Stimulated activated naive CD4-positive, alpha-beta T cell treated with Interleukin-2 at 50 U/mL for 16 hours (primary cell): ENCODE measurements around the gene CDON.
"Not testable (repeated sequence)": the region's sequence is repeated elsewhere in the genome, so short reads cannot be mapped to it uniquely, and the experiment has no call there.

Source experiments
- DNase-seq: peaks from one replicate; lab custom pipeline; 2025; lab: John Stamatoyannopoulos, UW

The CDON gene

DNA sequence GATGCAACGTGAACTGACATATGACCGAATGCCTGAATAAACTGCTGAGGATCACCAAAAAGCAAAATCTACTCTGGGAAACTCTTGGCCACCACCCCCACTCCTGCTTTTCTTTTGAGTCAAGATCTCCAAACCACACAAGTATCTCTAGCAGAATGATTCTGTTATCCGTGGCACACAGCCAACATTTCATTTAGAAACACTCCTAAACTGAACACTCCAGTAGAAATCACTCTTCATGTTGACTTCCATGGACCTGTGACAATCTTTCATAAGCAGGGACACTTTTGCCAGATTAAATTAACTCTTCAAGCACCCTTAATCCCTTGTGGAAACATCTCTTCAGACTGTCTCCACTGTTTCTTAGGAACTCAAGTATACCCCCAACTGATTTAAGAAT is 72.4 kb downstream of the CDON start:
- no peak for DNase-seq

DNA sequence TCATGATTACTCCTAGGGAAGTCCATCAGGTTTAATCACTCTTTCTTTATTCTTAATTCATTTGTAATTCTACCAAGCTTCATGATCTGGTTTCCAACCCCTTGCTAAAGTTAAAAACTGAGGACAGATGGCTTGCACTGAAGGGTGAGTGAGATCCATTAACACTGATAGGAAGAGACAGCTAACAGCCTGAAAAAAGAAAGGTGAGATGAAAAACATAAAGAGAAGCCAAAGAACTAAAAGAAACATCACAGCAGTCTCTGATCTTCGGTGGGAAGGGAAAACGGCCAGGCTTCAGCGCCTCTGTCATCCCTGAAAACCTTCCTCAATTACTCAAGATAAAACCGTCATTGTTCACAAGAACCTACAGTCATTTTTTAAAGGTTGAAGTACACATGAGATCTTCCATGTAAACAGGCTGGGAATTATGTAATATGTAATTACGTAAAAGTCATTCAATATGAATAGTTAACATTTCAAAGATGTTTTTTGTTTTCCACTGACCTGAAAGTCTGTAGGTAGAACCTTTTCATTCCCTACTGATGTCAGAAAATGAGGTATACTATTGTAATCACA is 75.5 kb downstream of the CDON start:
- DNase-seq = no peak

DNA sequence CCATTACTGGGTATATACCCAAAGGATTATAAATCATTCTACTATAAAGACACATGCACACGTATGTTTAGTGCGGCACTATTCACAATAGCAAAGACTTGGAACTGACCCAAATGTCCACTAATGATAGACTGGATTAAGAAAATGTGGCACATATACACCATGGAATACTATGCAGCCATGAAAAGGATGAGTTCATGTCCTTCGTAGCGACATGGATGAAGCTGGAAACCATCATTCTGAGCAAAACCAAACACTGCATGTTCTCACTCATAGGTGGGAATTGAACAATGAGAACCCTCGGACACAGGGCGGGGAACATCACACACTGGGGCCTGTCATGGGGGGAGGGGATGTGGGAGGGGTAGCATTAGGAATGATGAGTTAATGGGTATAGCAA is 76.7 kb downstream of the CDON start:
- DNase-seq = not testable (repeated sequence)

DNA sequence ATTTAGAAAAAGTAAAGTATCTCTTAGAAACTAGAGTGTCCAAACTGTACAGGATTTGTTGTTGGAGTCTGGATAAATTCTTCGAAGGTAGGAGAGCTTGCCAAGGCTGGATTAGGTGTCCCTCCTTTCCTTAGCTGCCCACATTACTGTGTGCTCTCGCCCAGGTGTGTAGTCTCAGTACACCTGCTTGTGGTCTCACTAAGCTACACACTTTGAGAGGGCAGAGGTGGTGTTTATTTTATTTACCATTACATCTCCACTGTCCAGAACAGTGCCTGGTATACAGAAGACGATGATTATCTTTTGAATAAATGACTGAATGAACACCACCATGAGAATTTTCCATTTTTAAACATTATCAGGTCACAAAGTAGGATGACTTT is 80.3 kb downstream of the CDON start:
- DNase-seq = no peak

DNA sequence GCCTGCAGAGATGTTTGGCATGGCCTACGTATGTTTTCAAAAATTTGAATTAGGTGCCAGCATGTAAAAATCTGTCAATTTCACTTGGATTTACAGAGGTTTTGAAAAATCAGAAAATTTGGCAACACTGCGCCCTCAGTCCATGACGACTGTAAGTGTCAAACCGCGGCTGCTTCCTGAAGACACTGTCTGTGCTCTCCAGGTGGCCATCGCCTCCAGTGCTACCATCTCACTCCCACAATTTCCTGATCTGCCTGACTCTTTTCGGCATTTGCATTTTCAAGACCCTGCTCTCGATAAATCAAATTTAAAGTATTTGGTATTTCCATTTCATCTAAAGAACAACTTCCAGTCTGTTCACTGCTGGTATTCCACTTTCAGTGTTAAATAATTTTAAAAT is 82.2 kb downstream of the CDON start:
- no peak for DNase-seq

DNA sequence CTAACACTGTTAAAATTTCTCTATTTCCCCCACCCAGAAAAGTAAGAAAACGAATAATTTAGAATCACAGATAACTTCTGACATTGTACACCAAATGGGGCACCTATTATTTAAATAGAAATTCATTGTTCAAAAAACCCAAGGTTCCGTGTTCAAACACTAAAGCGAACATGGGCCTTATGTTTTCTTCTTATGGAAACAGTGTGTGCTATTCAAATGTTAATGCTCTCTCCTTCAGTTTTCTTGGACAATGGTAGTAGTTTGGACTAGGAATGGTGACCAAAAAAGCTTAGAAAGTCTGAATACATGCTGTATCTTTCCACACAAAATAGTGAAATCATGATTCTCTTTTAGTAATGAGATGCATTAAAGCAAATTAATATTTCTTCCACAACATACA is 83.2 kb downstream of the CDON start:
- DNase-seq = no peak

DNA sequence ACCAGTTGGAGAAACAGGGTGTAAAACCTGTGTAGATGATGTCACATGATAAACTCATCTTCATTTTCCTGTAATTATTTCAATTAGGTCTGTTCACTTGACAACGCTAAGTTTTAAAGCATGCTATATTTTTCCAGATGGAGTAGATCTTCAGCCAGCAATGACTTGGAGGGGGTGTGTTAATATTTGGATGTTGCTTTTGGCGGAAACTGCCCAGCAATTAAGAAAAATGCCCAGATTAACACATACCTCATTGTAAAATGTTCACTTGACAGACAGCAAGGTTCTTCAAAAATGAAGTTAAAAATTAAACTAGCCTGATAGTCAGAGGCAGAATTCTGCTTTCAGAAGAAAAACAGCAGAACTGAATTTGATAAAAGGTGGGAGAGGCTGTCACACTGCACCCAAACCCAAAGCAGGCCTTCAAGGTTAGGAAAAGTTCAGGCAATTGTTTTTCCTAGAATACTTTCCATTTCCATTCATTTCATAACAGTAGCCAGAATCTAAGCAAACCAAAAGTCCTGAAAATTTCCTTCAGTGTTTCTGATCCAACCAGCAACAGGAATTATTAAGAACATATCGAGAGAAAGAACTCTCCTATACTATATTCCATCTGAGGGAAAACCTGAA is 83.8 kb downstream of the CDON start:
- no peak for DNase-seq

DNA sequence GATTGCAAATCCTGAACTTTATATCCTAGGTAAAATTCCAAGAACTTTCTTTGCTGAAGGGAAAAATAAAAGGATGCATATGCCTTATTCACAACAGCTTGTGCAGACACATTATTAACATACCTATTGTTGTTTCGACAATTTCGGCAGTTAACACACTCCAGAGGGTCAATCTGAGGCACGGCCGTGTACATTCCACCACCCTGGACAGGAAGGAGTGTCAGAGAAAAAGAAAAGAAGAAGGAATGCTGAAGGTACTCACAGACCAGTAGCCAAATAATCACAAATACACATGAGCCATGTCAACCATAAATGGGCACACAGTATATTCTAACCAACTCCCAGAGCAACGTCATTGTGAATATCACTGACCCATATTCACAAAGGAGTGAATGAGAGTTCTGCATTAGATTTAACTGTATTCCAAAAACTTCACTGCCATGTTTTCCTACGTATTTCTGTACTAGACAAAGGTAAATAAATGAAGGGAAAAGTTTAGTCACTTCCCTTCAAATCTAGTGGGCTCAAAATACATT is 84.4 kb downstream of the CDON start:
- no peak for DNase-seq

DNA sequence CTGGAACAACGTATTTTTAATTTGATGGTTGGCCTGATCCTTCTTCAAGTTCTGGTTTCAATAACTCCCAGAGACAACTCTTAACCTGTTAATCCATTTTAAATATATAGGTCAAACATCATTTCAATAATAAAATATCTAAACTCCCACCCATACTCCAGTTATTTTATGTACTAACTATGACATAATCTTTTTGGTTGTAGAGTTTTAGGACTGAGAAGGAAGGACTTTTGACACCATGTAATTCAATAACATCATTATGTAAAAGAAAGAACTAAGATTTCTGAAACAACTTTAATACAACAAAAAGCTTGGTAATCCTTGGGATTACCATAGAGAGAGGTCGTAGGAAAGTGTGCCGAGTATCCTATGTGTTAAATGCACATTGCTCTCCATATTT is 85.3 kb downstream of the CDON start:
- DNase-seq = no peak

DNA sequence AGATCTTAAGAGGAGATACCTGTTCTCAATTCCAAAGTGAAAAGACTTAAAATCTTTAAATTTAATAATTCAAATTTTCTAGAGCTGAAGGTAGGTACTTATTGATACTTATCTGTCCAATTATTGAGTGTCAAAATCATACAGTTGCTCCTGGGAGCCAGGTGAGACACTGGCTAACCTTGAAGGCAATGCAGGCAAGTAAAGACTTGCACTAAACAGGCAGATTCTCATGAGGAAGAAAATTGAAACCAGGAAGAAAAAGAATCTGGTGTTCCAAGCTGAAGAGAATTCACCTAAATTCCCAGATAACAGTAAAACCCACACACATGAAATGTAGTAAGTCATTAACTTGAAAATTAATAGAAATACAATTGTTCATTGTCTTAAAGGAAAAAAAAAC is 86.5 kb downstream of the CDON start:
- no peak for DNase-seq

DNA sequence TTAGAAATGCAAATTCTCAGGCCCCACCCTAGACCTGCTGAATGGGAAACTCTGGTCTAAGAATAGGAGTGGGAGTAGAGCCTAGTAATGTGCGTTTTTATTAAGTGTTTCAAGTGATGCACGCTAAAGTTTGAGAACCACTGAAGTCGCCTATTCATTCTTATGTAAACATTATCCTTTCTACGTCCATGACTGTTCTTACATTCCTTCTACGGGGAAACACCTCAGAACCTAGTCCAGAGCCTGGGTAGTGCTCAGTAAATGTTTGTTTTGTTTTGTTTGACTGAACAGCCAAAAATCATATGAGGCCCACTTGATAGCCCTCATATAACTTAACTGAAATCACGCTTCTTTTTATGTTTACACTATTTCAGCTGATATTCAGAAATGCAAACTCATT is 87.0 kb downstream of the CDON start:
- no peak for DNase-seq

DNA sequence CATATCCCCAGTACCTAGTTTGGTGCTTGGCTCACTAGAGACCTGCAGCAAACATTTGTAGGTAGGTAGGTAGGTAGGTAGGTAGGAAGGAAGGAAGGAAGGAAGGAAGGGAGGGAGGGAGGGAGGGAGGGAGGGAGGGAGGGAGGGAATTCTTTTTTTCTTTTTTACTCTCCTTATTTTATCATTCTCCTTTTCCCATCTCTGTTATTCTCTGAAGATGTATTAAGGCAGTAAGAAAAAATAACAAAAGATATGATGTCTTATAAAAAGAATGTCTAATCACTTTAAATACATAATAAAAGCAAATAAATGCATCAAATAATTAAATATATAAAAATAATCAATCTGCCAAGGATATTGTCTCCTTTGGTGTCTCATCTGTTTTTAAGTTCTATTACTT is 88.4 kb downstream of the CDON start:
- DNase-seq = no peak

DNA sequence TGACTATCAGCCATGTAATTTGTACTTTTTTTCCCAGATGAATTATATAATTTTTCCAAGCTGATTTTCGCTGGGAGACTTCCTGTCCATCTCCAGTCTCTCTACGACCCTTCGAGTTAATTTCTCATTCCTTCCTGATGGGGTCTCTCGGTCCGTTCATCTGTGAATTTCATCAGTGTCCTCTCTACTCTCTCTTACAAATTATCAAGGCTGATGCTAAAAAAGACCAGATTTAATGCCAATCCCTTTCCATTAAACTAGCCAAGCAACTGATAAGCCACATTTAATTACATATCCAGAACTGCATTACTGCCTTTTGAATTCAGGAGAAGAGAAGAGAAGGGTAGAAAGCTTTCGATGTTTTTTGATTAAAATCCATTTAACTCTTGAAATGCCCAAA is 91.0 kb downstream of the CDON start:
- no peak for DNase-seq

DNA sequence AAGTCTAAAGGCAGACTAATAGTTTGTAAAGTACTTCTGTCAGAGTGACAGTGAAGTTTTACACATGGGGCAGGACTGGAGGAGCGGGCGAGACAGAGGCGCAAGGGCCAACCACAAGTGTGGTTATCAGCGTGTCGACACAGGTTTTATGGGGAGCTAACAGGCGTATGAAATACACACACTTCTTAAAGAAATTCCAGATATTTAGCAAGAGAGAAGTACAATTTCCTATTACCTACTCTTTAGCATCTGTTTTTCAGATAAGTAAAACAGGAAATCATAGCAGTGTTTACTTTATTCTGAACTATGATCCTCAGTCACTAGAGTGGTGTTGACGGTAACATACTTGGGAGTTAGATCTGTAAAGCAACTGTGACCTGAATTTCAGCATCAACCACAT is 94.3 kb downstream of the CDON start:
- no peak for DNase-seq

DNA sequence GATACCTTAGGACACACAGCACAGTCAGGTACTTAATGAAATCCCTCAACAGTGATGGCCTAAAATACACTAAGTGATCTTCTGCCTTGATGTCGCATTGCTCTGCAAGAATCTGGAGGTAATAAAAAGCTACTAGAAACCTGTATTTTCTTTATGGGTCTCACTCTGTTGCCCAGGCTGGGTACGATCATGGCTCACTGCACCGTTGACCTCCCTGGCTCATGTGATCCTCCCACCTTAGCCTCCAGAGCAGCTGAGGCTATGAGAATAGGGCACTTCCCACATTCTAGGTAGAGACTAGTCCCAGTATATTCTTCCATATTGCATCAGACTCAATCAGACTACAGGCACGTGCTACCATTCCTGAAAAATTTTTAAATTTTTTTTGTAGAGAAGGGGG is 95.2 kb downstream of the CDON start:
- no peak for DNase-seq

DNA sequence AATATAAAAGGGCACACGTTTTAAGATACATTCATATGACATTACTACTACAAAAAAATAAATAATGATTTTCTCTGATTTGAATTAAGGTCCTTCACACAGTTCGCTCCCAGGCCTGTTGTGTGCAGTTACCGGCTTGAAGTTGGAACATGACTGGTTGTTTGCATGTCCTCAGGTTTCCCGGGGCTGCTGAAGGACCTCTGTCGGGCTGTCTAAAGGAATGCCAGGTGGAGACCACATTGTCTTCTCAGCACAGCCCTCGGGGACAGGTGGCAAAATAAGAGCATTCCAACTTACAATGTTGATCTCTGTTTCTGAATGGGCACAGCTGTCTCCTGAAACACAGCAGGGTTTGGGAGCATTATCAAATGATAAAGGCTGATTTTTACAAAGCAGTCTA is 101.9 kb downstream of the CDON start:
- DNase-seq = no peak

DNA sequence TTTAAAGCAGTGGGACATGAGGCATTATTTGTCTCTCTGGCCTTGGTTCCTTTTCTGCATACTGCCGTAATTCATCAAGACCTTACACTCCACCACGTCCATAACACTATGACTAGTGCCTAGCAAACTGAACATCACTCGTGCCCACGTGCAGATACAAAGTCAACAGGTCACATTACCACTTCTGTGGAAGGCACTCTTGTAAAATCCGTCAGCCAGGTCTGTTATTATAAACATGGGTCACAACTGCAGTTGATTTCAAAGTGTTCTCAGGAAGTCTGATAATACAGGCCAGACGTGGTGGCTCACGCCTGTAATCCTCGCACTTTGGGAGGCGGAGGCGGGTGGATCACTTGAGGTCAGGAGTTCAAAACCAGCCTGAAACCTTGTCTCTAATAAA is 102.7 kb downstream of the CDON start:
- DNase-seq = no peak

DNA sequence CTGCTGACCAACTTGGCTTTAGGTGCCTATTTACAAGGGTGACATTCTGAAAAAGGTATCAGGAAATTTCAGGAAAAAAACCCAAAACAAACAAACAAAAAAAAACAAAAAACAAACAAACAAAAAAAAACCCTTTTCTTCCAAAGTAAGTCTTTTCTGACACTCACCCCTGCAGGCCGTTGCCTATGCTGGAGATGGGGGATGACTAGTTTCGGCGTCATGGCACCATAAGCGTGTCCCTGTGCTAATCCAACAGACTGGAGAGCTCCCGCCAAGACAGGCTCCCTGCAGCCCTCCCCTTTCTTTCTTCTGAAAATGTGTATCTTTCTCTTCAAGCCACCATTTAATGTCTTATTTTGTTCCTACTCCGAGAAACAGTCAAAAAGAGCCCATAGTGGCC is 103.2 kb downstream of the CDON start:
- DNase-seq = no peak

DNA sequence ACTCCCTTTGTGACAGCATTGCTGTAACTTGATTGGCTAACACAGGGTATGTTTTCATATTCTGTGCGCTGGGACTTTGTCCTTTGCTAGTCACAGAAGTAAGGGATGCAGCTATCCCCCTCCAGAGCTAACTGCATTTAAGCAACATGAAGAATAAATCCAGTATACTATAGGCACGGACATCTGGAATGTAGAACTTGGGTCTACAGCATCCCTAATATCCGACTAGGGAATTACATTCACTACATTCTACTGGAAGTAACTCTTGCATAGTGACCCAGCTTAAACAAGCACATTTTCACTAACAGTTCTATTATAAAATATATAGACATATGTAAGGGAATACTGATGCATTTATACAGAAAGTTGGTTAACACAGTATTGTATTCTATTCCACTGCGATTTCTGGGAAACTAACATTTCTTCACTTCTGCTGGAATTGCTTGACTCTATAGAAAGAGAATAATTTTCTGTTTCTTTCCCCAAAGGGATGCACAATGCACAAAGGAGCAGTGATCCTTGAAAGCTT is 103.7 kb downstream of the CDON start:
- no peak for DNase-seq

DNA sequence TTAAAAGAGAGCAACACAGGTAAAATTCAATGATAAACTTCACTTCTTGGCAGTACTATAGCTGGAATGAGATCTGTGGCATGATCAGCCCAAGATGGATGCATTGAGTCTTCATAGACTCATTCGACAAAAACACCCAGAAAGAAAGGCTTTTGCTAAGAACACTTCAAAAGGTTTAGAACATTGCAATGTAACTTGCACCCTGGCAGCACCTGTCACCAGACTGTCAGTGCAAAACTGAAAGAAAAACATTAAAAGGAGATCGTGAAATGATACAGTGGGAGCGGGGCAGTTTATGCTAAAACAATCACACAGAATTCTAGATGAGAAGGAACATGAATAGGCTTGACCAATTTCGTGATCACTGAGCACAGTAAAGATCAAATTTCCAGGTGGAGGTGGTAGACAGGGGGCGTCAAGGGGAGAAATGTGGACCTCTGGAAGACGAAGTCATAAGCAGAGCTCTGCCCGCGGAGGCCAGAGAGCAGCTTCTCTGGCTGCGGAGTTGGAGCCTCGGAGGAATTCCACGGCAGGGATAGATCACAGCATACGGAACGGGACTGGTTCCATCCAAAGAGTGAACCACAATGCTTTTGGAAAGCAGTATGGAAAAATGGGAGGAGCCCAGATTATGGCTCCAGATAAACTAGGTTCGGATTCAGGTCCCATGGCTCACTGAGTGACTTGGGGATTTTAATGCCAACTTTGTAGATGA is 104.9 kb downstream of the CDON start:
- DNase-seq = no peak

DNA sequence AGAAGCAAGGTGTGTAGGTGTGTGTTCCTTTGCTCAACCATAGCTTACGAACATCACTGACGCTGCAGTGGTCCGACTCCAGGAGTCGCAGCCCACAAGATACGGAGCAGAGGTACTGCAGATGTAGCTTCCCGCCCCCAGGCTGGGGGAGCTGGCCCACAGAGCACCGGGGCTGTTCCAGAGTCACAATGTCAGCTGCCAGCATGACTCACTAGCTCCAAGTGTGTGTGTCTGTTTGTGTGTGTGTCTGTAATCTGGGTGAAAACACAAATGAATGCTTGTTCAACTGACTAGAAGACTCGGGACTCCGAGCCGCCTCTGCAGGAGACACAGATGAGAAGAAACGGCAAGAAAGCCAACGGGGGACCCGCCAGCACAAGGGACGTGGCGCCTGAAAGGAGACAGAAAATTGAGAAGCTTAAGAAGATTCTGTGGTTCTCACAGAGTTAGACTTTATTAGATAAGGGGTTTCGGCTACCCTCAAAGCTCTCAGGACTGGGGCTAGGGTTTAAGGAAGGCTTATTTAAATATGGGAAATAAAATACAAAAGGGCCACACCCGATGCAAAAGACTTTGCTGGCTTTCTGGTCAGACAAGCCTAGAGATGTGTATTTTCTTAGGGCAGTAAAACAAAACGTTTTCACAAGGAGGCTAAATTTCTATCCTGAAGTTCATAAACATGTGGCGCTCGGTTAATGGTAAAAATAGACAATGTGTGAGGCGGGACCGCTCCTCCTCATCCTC is 106.1 kb downstream of the CDON start:
- DNase-seq = no peak

DNA sequence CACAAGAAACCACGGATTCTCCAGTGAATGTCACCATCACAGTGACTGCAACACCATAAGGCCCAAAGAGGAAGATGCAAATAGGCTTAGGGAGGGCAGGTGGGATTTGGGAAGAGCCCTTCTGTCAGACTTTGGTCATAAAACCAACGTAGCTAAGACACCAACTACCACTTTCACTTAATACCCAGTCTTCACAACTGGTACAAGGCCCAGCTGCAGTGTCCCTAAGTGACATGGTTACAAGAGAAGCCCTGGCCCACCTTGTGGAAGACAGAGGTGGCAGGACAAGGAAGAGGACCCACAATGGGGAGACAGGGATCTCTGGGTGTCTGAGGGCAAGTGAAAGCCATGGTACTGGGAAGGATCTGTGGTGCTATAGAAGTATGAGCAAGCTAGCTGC is 106.8 kb downstream of the CDON start:
- no peak for DNase-seq
